Astrocyte of the spinal cord (primary cell): ENCODE results near the gene DNAH11.

Source experiments
- DNase-seq: peaks from one replicate; pipeline ENCODE4 v3.0.0; 2011; ENCODE audit warnings: low read depth, low spot score
- H3K4me3 ChIP-seq: 2 replicates; pipeline ENCODE4 v1.5.1; 2011; ENCODE audit warnings: low read depth, mild to moderate bottlenecking, low read length, moderate library complexity
- in situ Hi-C: cut with HindIII; loops from 2 replicates; pipeline ENCODE4 v1.10.0; 2017; ENCODE audit warnings: low sequenced_read_pairs
- TF ChIP-seq, protein P1 (sequence below): IDR thresholded peaks from 2 replicates; pipeline ENCODE4 v1.5.1; 2012; ENCODE audit warnings: low read depth, mild to moderate bottlenecking, low read length, inconsistent platforms

The DNAH11 gene

DNA sequence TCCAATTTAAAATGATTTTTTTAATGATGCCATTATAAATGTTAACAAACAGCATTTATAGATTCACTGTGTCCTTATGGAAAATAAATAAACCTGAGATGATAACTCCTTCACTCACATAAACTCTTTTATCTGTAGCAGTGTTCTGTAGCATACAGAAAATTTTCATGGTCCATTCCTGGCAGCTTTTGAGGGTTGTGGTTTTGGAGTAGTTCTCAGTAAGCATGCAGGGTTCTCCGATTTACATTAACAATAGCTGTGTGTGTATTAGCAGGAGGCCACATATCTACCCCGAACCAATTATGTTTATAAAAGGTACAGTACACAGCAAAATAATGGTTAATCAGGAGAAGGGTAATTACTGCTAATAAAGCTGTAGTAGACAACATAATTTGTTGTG, 240.2 kb downstream of the DNAH11 start:
- no peak overlapping the region for H3K4me3 ChIP-seq
- peak; percentile 8 for DNase-seq
- in situ Hi-C loops, result no loop called here
- TF ChIP-seq, protein P1, sequence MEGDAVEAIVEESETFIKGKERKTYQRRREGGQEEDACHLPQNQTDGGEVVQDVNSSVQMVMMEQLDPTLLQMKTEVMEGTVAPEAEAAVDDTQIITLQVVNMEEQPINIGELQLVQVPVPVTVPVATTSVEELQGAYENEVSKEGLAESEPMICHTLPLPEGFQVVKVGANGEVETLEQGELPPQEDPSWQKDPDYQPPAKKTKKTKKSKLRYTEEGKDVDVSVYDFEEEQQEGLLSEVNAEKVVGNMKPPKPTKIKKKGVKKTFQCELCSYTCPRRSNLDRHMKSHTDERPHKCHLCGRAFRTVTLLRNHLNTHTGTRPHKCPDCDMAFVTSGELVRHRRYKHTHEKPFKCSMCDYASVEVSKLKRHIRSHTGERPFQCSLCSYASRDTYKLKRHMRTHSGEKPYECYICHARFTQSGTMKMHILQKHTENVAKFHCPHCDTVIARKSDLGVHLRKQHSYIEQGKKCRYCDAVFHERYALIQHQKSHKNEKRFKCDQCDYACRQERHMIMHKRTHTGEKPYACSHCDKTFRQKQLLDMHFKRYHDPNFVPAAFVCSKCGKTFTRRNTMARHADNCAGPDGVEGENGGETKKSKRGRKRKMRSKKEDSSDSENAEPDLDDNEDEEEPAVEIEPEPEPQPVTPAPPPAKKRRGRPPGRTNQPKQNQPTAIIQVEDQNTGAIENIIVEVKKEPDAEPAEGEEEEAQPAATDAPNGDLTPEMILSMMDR, result no peak

DNA sequence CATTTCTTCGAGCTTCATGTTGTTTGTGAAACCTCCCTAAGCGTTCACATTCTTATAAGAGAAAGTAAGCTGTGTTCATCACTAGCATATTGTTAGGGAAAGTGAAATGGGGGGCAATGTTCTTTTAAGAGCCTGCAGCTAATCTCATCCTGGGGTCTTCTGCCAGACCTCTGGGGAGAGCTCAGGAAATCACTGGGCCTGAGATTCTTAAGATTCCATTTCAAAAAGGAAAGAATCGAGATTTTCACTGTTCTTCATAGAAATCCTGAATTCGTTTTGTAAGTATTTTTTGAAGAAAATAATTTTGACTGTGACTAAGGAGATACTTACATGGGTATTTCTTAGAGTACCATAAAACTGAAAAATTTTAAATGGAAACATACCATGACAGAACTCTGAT, 242.2 kb downstream of the DNAH11 start:
- no peak overlapping the region for H3K4me3 ChIP-seq
- in situ Hi-C loops, result no loop called here
- TF ChIP-seq, protein P1, result no peak
- DNase-seq, result no peak

DNA sequence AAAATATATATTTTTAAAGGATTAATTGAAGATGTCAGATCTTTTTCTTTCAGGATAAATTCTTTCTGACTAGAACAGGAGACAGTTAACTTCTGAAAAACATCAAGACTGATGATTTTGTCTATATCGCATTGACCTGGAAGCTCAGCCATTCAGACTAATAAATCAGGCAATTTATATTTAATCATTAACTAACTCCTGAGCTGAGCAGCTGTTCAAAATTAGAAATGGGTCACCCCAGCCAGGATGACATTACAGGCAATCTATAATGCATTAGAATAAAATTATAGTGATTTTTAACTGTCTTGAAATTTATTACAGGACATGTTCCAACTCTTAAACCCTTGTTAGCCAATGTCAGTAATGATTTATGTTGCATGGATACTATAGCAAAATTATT, 263.0 kb downstream of the DNAH11 start:
- H3K4me3 ChIP-seq, result no peak overlapping the region
- TF ChIP-seq, protein P1, result no peak
- no peak for DNase-seq
- in situ Hi-C loops, result no loop called here

DNA sequence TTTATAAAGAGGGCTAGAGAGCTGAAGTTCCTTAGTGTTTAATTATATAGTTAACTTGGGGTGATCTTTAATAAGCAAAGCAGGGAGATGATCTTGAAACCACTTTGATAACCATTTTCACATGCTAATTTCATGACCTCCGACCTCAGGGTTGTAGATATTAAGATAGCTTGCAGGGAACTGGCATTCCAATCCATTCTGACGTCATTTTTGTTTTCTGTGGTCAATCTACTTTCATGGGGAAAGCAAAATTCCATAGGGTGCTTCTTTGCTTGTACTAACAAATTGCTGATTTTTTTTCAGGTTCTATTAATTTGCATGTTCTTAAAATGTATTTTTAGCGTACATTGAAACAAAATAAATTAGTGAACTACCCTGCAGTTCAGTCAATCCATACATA, 263.5 kb downstream of the DNAH11 start:
- no peak overlapping the region for H3K4me3 ChIP-seq
- in situ Hi-C loops, result no loop called here
- TF ChIP-seq, protein P1, result no peak
- DNase-seq, result no peak

DNA sequence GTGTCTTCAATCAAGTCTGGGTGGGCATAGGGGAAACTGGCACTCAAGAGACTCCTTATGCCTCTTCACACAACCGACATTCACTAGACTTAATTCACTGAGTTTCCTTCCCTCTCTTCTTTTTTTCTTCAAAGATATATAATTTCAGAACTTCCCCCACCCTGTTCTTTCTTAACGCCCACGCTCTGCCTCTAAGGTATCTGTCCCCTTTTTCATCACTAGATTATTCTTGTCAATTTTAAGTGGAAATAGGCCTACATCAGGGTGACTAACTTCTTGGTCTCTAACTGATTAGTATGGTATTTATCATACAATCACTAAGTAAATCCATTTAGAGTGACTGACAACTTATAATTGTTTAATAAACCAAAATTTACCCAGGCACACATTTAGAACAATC, 276.2 kb downstream of the DNAH11 start:
- no peak for DNase-seq
- TF ChIP-seq, protein P1, result no peak
- in situ Hi-C loops, result no loop called here
- no peak overlapping the region for H3K4me3 ChIP-seq

DNA sequence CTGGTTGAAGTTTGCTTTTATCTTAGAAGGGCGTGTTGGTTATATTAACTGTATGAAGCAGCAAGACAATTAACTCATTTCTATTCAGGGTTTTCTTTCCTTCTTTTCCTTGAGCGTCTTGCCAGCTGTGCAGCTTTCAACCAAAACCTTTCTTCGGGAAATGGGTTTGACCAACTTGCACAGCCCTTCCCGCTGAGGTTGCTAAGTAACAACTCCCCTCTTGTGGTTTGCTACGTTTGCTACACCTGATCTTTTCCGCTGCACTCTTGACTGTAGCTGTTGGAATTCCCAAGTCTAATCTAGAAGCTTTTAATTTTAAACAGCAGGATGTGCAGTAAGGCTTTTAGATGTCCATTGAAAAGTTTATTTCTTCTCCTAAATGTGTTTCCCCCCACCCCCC, 286.0 kb downstream of the DNAH11 start:
- in situ Hi-C loops, result no loop called here
- TF ChIP-seq, protein P1, result no peak
- DNase-seq, result no peak
- H3K4me3 ChIP-seq, result no peak overlapping the region

DNA sequence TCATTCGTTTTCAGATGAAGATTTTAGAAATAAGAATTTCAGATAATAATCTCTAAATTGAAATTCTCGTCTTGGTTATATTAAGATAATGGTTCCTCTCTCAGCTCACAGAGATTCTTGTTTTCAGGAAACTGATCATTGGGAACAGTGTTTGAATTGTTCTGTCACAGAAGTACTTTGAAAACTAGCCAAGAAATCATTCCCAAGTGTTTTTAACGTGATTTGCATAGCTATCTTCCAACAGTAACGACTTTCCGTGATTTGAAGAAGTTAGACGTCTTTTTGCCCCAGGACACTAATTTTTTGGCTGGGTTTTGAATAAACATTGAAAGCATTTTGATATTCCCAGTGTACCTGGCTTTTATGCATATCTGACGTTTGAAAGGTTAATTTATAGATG, 286.9 kb downstream of the DNAH11 start:
- in situ Hi-C loops, result no loop called here
- TF ChIP-seq, protein P1, result no peak
- no peak overlapping the region for H3K4me3 ChIP-seq
- DNase-seq, result no peak
